ENCODE results near the gene ZBTB18.

- no peak for TF ChIP-seq CTCF (IDR thresholded peaks at IDR 0.05)
- no peak for TF ChIP-seq POLR2A (IDR thresholded peaks at IDR 0.05; ENCODE audit: low read length)
- TF ChIP-seq JUN (IDR thresholded peaks at IDR 0.05) = no peak
- no peak for TF ChIP-seq BHLHE40 (IDR thresholded peaks at IDR 0.05; ENCODE audit: low read depth, low read length)
- no peak for TF ChIP-seq CEBPB (IDR thresholded peaks at IDR 0.05)
- no peak for TF ChIP-seq CHD2 (IDR thresholded peaks at IDR 0.05; ENCODE audit: low read length, partially characterized antibody)
- TF ChIP-seq RAD21 (conservative IDR thresholded peaks at IDR 0.05 in 1 of 2, IDR thresholded peaks at IDR 0.05 in 1 of 2) = no peak
- no peak for TF ChIP-seq TP53 (CRISPR knock-in tag; IDR thresholded peaks at IDR 0.05)
Measured at GRCh38 chr1:244011271-244011670, 39.8 kb upstream of the ZBTB18 start.
